Dendritic cell treated with granulocyte-macrophage colony-stimulating factor and Interleukin-4, amounts not matched to agents 40 ng/mL and 50 ng/mL, for 4 days (primary cell): Measurements from ENCODE around the gene RWDD2A.

Experiments
- H3K27ac Mint-ChIP-seq: one replicate; pipeline ENCODE4 v1.8.0; 2022; ENCODE audit warnings: mild to moderate bottlenecking, mixed read lengths
- H3K27me3 Mint-ChIP-seq: one replicate; pipeline ENCODE4 v1.8.0; 2022; ENCODE audit warnings: mild to moderate bottlenecking, mixed read lengths
- H3K36me3 Mint-ChIP-seq: one replicate; pipeline ENCODE4 v1.8.0; 2022; ENCODE audit warnings: low read depth, mixed read lengths
- H3K4me1 Mint-ChIP-seq: one replicate; pipeline ENCODE4 v1.8.0; 2022; ENCODE audit warnings: low read depth, mixed read lengths
- H3K4me3 Mint-ChIP-seq: one replicate; pipeline ENCODE4 v1.8.0; 2022; ENCODE audit warnings: mild to moderate bottlenecking, moderate library complexity, mixed read lengths
- H3K9me3 Mint-ChIP-seq: one replicate; pipeline ENCODE4 v1.8.0; 2022; ENCODE audit warnings: mixed read lengths
- intact Hi-C: fragments of 100-400 bp; cut with micrococcal nuclease; formaldehyde crosslinking; loops from one replicate; pipeline ENCODE4 v1.15.0; 2022

The RWDD2A gene

GRCh38 chr6:83192871-83193746, at the start of gene RWDD2A, which contains the start of gene PGM3:
RWDD2A (plus strand) TSS chr6:83193357; CDS start chr6:83194452, 1,095 bp downstream.
PGM3 (minus strand) TSS chr6:83193265; CDS start chr6:83191012, 2,253 bp downstream.
- peaks cover 27% of the 10 kb centered on the region for H3K36me3 Mint-ChIP-seq
- peak within 1 kb of the TSS; percentile 93 for H3K4me3 Mint-ChIP-seq
- no peaks in the 10 kb centered on the region for H3K9me3 Mint-ChIP-seq
- intact Hi-C loops: loop anchor here (2.0 to 10.0 kb wide), 4 partner anchors 124 to 1441 kb away; partner anchors contain the start of genes CYB5R4, IBTK, RIPPLY2 and TENT5A
- peaks cover 15% of the 10 kb centered on the region for H3K4me1 Mint-ChIP-seq
- peak within 1 kb of the TSS; percentile 92 for H3K27ac Mint-ChIP-seq
- H3K27me3 Mint-ChIP-seq: peaks cover 10% of the 10 kb centered on the region

GRCh38 chr6:83151114-83151513, 42.0 kb upstream of the RWDD2A start:
- intact Hi-C loops: no loop called here
- H3K36me3 Mint-ChIP-seq: peaks cover 76% of the 10 kb centered on the region
- H3K27ac Mint-ChIP-seq: no peak overlapping the region
- no peak overlapping the region for H3K4me3 Mint-ChIP-seq
- no peaks in the 10 kb centered on the region for H3K9me3 Mint-ChIP-seq
- H3K27me3 Mint-ChIP-seq: no peaks in the 10 kb centered on the region
- no peaks in the 10 kb centered on the region for H3K4me1 Mint-ChIP-seq

GRCh38 chr6:83152913-83153312, 40.2 kb upstream of the RWDD2A start:
- Mint-ChIP-seq H3K4me3 (no peak overlapping the region), H3K4me1 (no peaks in the 10 kb centered on the region), H3K36me3 (peaks cover 88% of the 10 kb centered on the region), H3K9me3 (no peaks in the 10 kb centered on the region), H3K27me3 (no peaks in the 10 kb centered on the region), H3K27ac (no peak overlapping the region)
- intact Hi-C loops: no loop called here

GRCh38 chr6:83153883-83154521, 39.2 kb upstream of the RWDD2A start:
- H3K4me3 Mint-ChIP-seq: no peak overlapping the region
- H3K9me3 Mint-ChIP-seq: no peaks in the 10 kb centered on the region

GRCh38 chr6:83155794-83156193, 37.4 kb upstream of the RWDD2A start:
- no peak overlapping the region for H3K27ac Mint-ChIP-seq
- no peaks in the 10 kb centered on the region for H3K9me3 Mint-ChIP-seq
- no peaks in the 10 kb centered on the region for H3K4me1 Mint-ChIP-seq
- intact Hi-C loops: no loop called here
- no peaks in the 10 kb centered on the region for H3K27me3 Mint-ChIP-seq
- no peak overlapping the region for H3K4me3 Mint-ChIP-seq
- H3K36me3 Mint-ChIP-seq: peaks cover 85% of the 10 kb centered on the region

More at GRCh38 chr6:83153883-83154521, 39.2 kb upstream of the RWDD2A start:
- intact Hi-C loops: no loop called here
- no peaks in the 10 kb centered on the region for H3K27me3 Mint-ChIP-seq
- H3K27ac Mint-ChIP-seq: no peak overlapping the region
- H3K4me1 Mint-ChIP-seq: no peaks in the 10 kb centered on the region
- H3K36me3 Mint-ChIP-seq: peaks cover 82% of the 10 kb centered on the region

- Mint-ChIP-seq H3K27ac (no peak overlapping the region), H3K9me3 (no peaks in the 10 kb centered on the region), H3K27me3 (no peaks in the 10 kb centered on the region), H3K36me3 (peaks cover 79% of the 10 kb centered on the region), H3K4me1 (no peaks in the 10 kb centered on the region), H3K4me3 (no peak overlapping the region)
- intact Hi-C loops: no loop called here
Observed at GRCh38 chr6:83160167-83160566, 33.0 kb upstream of the RWDD2A start.

GRCh38 chr6:83167726-83168278, 25.4 kb upstream of the RWDD2A start:
- peaks cover 98% of the 10 kb centered on the region for H3K36me3 Mint-ChIP-seq
- no peak overlapping the region for H3K4me3 Mint-ChIP-seq
- no peaks in the 10 kb centered on the region for H3K4me1 Mint-ChIP-seq
- H3K27me3 Mint-ChIP-seq: no peaks in the 10 kb centered on the region
- H3K27ac Mint-ChIP-seq: no peak overlapping the region
- intact Hi-C loops: no loop called here
- no peaks in the 10 kb centered on the region for H3K9me3 Mint-ChIP-seq

- H3K27me3 Mint-ChIP-seq: no peaks in the 10 kb centered on the region
- peaks cover 98% of the 10 kb centered on the region for H3K36me3 Mint-ChIP-seq
- no peaks in the 10 kb centered on the region for H3K4me1 Mint-ChIP-seq
- no peaks in the 10 kb centered on the region for H3K9me3 Mint-ChIP-seq
- no peak overlapping the region for H3K27ac Mint-ChIP-seq
- H3K4me3 Mint-ChIP-seq: no peak overlapping the region
- intact Hi-C loops: no loop called here
Observed at GRCh38 chr6:83168556-83168955, 24.6 kb upstream of the RWDD2A start.

GRCh38 chr6:83169106-83169505, 24.1 kb upstream of the RWDD2A start:
- intact Hi-C loops: no loop called here
- H3K9me3 Mint-ChIP-seq: no peaks in the 10 kb centered on the region
- H3K27me3 Mint-ChIP-seq: no peaks in the 10 kb centered on the region
- no peaks in the 10 kb centered on the region for H3K4me1 Mint-ChIP-seq
- no peak overlapping the region for H3K4me3 Mint-ChIP-seq
- H3K27ac Mint-ChIP-seq: no peak overlapping the region
- H3K36me3 Mint-ChIP-seq: peaks cover 100% of the 10 kb centered on the region

GRCh38 chr6:83169511-83169910, 23.6 kb upstream of the RWDD2A start:
- Mint-ChIP-seq H3K27me3 (no peaks in the 10 kb centered on the region), H3K27ac (no peak overlapping the region), H3K9me3 (no peaks in the 10 kb centered on the region), H3K4me1 (no peaks in the 10 kb centered on the region), H3K36me3 (peaks cover 100% of the 10 kb centered on the region), H3K4me3 (no peak overlapping the region)
- intact Hi-C loops: no loop called here

- H3K4me3 Mint-ChIP-seq: no peak overlapping the region
- no peaks in the 10 kb centered on the region for H3K4me1 Mint-ChIP-seq
- intact Hi-C loops: no loop called here
- no peaks in the 10 kb centered on the region for H3K9me3 Mint-ChIP-seq
- H3K27me3 Mint-ChIP-seq: no peaks in the 10 kb centered on the region
- H3K27ac Mint-ChIP-seq: no peak overlapping the region
- peaks cover 79% of the 10 kb centered on the region for H3K36me3 Mint-ChIP-seq
Observed at GRCh38 chr6:83176246-83176645, 16.9 kb upstream of the RWDD2A start.

GRCh38 chr6:83180426-83180950, 12.7 kb upstream of the RWDD2A start:
- Mint-ChIP-seq H3K27ac (no peak overlapping the region), H3K36me3 (peaks cover 86% of the 10 kb centered on the region), H3K27me3 (no peaks in the 10 kb centered on the region), H3K9me3 (no peaks in the 10 kb centered on the region), H3K4me1 (no peaks in the 10 kb centered on the region), H3K4me3 (no peak overlapping the region)
- intact Hi-C loops: no loop called here

- Mint-ChIP-seq H3K4me3 (no peak overlapping the region), H3K9me3 (no peaks in the 10 kb centered on the region), H3K36me3 (peaks cover 82% of the 10 kb centered on the region), H3K4me1 (no peaks in the 10 kb centered on the region), H3K27me3 (no peaks in the 10 kb centered on the region), H3K27ac (no peak overlapping the region)
- intact Hi-C loops: no loop called here
Observed at GRCh38 chr6:83182114-83182513, 11.0 kb upstream of the RWDD2A start.
